H1 (cell line): ENCODE results near the gene PLA2G4F. TPM values are rescaled to one million over a fixed set of nuclear protein-coding genes. Genes with fewer than 3 reads are reported as not detected.

ENCODE experiments used
- CTCF ChIA-PET: fragments of 300-600 bp; sonication (Branson Sonifier 250); formaldehyde crosslinking; loops from one replicate; lab custom pipeline; 2021; ENCODE audit not compliant: partially characterized antibody; lab: Charles Lee
- POLR2A ChIA-PET: fragments of 300-600 bp; sonication (Branson Sonifier 250); formaldehyde crosslinking; loops from one replicate; lab custom pipeline; 2021; ENCODE audit warnings: inconsistent platforms; ENCODE audit not compliant: partially characterized antibody; lab: Charles Lee
- DNase-seq, 2 experiments: peaks; one replicate each; pipeline versions ENCODE4 v3.0.0 to v3.0.0-alpha.2; 2010 to 2022; ENCODE audit warnings: low spot score in 2 of 2, low read depth in 1 of 2, mixed read lengths in 1 of 2
- FAIRE-seq: peaks from 2 replicates; lab custom pipeline; 2011; peaks lifted over from hg19 to GRCh38; lab: Jason Lieb, UNC
- H2AFZ ChIP-seq: 2 replicates; pipeline ENCODE4 v1.8.1; 2012; ENCODE audit warnings: low read length, inconsistent platforms
- H2AK5ac ChIP-seq: 2 replicates; pipeline ENCODE4 v1.6.1; 2013; ENCODE audit warnings: low read depth, low read length
- H2BK120ac ChIP-seq: replicated peaks from 2 replicates; pipeline ENCODE3; 2013; ENCODE audit warnings: low read depth, low read length, inconsistent platforms
- H2BK12ac ChIP-seq: 2 replicates; pipeline ENCODE4 v1.6.1; 2013; ENCODE audit warnings: low read depth, low read length
- H2BK15ac ChIP-seq: 2 replicates; pipeline ENCODE4 v1.6.1; 2013; ENCODE audit warnings: low read length
- H2BK20ac ChIP-seq: 2 replicates; pipeline ENCODE4 v1.6.1; 2013; ENCODE audit warnings: low read length
- H2BK5ac ChIP-seq: 2 replicates; pipeline ENCODE4 v1.6.1; 2013; ENCODE audit warnings: low read depth, low read length
- H3K14ac ChIP-seq: 2 replicates; pipeline ENCODE4 v1.6.1; 2013; ENCODE audit warnings: inconsistent platforms; ENCODE audit not compliant: insufficient read length
- H3K18ac ChIP-seq: 2 replicates; pipeline ENCODE4 v1.6.1; 2013; ENCODE audit warnings: low read length; ENCODE audit errors: extremely low read depth
- H3K23ac ChIP-seq: 2 replicates; pipeline ENCODE4 v1.6.1; 2013; ENCODE audit warnings: inconsistent platforms; ENCODE audit not compliant: insufficient read length
- H3K23me2 ChIP-seq: 2 replicates; pipeline ENCODE4 v1.6.1; 2013; ENCODE audit warnings: low read depth, low read length
- H3K27ac ChIP-seq: 2 replicates; pipeline ENCODE4 v1.6.1; 2011; ENCODE audit warnings: low read depth, low read length, inconsistent platforms
- H3K27me3 ChIP-seq, 4 experiments: replicated peaks in 1 of 4; 1 replicate in 1 of 4; 2 replicates in 3 of 4; pipeline versions ENCODE4 v1.6.1 to v1.8.1; 2011 to 2013; ENCODE audit warnings: low read length in 3 of 4, mild to moderate bottlenecking in 3 of 4, inconsistent platforms in 2 of 4, mixed read lengths in 2 of 4, moderate library complexity in 1 of 4; ENCODE audit not compliant: control insufficient read depth in 3 of 4, insufficient read depth in 3 of 4; ENCODE audit errors: extremely low read depth in 1 of 4
- H3K36me3 ChIP-seq, 4 experiments: 2 replicates each; pipeline versions ENCODE4 v1.6.1 to v1.8.1; 2011 to 2013; ENCODE audit warnings: mild to moderate bottlenecking in 4 of 4, low read length in 3 of 4, moderate library complexity in 2 of 4, control low read depth in 1 of 4, inconsistent platforms in 1 of 4; ENCODE audit not compliant: insufficient read depth in 4 of 4, control insufficient read depth in 2 of 4
- H3K4ac ChIP-seq: replicated peaks from 2 replicates; pipeline ENCODE3; 2013; ENCODE audit warnings: low read length, low read depth, mixed read lengths, inconsistent platforms; ENCODE audit not compliant: insufficient read length
- H3K4me1 ChIP-seq, 4 experiments: replicated peaks in 1 of 4; 1 replicate in 1 of 4; 2 replicates in 3 of 4; pipeline versions ENCODE4 v1.6.1 to v1.8.1; 2011 to 2013; ENCODE audit warnings: low read length in 3 of 4, inconsistent platforms in 2 of 4, mixed read lengths in 1 of 4; ENCODE audit not compliant: insufficient read depth in 4 of 4, control insufficient read depth in 3 of 4
- H3K4me2 ChIP-seq, 2 experiments: 2 replicates each; pipeline versions ENCODE4 v1.6.1 to v1.8.1; 2011 to 2013; ENCODE audit warnings: low read depth in 2 of 2, low read length in 2 of 2, control low read depth in 1 of 2, inconsistent platforms in 1 of 2, mild to moderate bottlenecking in 1 of 2; ENCODE audit not compliant: insufficient read depth in 1 of 2
- H3K4me3 ChIP-seq, 4 experiments: fragments of 200-600, 300-600 bp in 1 of 4; sonication (generic), shearing (Covaris generic), sonication (Bioruptor Twin) in 1 of 4; 2 replicates each; pipeline versions ENCODE4 v1.5.1 to v1.8.1; 2011 to 2016; ENCODE audit warnings: low read length in 4 of 4, low read depth in 3 of 4, control low read depth in 2 of 4, inconsistent platforms in 2 of 4, mild to moderate bottlenecking in 2 of 4, mixed read lengths in 1 of 4, moderate library complexity in 1 of 4; ENCODE audit not compliant: insufficient read depth in 2 of 4; ENCODE audit errors: extremely low read depth in 1 of 4
- H3K56ac ChIP-seq: replicated peaks from 2 replicates; pipeline ENCODE3; 2013; ENCODE audit warnings: low read depth, mild to moderate bottlenecking, mixed read lengths, low read length, inconsistent platforms; ENCODE audit not compliant: insufficient read length
- H3K79me1 ChIP-seq: 2 replicates; pipeline ENCODE4 v1.6.1; 2013; ENCODE audit warnings: low read depth, low read length, control low read depth
- H3K79me2 ChIP-seq, 2 experiments: 2 replicates each; pipeline versions ENCODE4 v1.6.1 to v1.8.1; 2012 to 2013; ENCODE audit warnings: low read length in 2 of 2, mild to moderate bottlenecking in 2 of 2, inconsistent platforms in 1 of 2; ENCODE audit not compliant: insufficient read depth in 2 of 2, control insufficient read depth in 1 of 2
- H3K9ac ChIP-seq, 4 experiments: replicated peaks in 1 of 4; 1 replicate in 1 of 4; 2 replicates in 3 of 4; pipeline versions ENCODE4 v1.6.1 to v1.8.1; 2011 to 2013; ENCODE audit warnings: low read depth in 3 of 4, low read length in 3 of 4, control low read depth in 2 of 4, mild to moderate bottlenecking in 2 of 4, moderate library complexity in 2 of 4, inconsistent platforms in 1 of 4; ENCODE audit errors: extremely low read depth in 1 of 4
- H3K9me3 ChIP-seq, 2 experiments: 2 replicates each; pipeline versions ENCODE4 v1.6.1 to v1.8.1; 2012 to 2013; ENCODE audit warnings: mild to moderate bottlenecking in 2 of 2, moderate library complexity in 2 of 2, control low read depth in 1 of 2, inconsistent platforms in 1 of 2, low read depth in 1 of 2, low read length in 1 of 2, mixed read lengths in 1 of 2; ENCODE audit not compliant: insufficient read depth in 2 of 2
- H4K20me1 ChIP-seq, 2 experiments: replicated peaks in 1 of 2; 2 replicates each; pipeline versions ENCODE3 to v1.8.1; 2011 to 2013; ENCODE audit warnings: inconsistent platforms in 2 of 2, low read length in 2 of 2, mild to moderate bottlenecking in 1 of 2; ENCODE audit not compliant: insufficient read depth in 2 of 2, control insufficient read depth in 1 of 2
- H4K5ac ChIP-seq: 2 replicates; pipeline ENCODE4 v1.6.1; 2013; ENCODE audit warnings: low read length, low read depth, mixed read lengths, inconsistent platforms; ENCODE audit not compliant: insufficient read length
- H4K8ac ChIP-seq: 2 replicates; pipeline ENCODE4 v1.8.0; 2013; ENCODE audit warnings: mild to moderate bottlenecking, moderate library complexity, low read length, inconsistent platforms; ENCODE audit not compliant: insufficient read depth; ENCODE audit errors: extremely low read depth
- H4K91ac ChIP-seq: replicated peaks from 2 replicates; pipeline ENCODE3; 2013; ENCODE audit warnings: low read length, mixed read lengths, inconsistent platforms; ENCODE audit not compliant: insufficient read length
- ASH2L ChIP-seq: fragments of 200-600, 300-600 bp; sonication (generic); IDR thresholded peaks from one replicate; pipeline ENCODE4 v1.7.1; 2017; ENCODE audit warnings: low read length
- BRCA1 ChIP-seq: IDR thresholded peaks from 2 replicates; pipeline ENCODE4 v1.6.1; 2012; ENCODE audit warnings: low read depth, low read length, improper control_type of control experiment
- CBX8 ChIP-seq: fragments of 300-800, 300-1000 bp; sonication (generic); IDR thresholded peaks from 2 replicates; pipeline ENCODE4 v1.7.1; 2016; ENCODE audit warnings: low read depth, low read length, borderline replicate concordance
- HDAC2 ChIP-seq, 2 experiments: fragments of 300-600 bp in 1 of 2; sonication (generic) in 1 of 2; IDR thresholded peaks; 2 replicates each; pipeline ENCODE4 v1.6.1; 2011 to 2012; ENCODE audit warnings: low read depth in 2 of 2, low read length in 2 of 2, mild to moderate bottlenecking in 2 of 2, moderate library complexity in 2 of 2, borderline replicate concordance in 1 of 2, inconsistent platforms in 1 of 2
- JUND ChIP-seq: IDR thresholded peaks from 2 replicates; pipeline ENCODE4 v1.6.1; 2011; ENCODE audit warnings: mild to moderate bottlenecking, improper control_type of control experiment, low read length
- PHF8 ChIP-seq: fragments of 200-600 bp; sonication (generic); conservative IDR thresholded peaks from 2 replicates; pipeline ENCODE4 v1.7.1; 2012; ENCODE audit warnings: low read depth, mild to moderate bottlenecking, inconsistent platforms, low read length, moderate library complexity
- RBBP5 ChIP-seq: IDR thresholded peaks from 2 replicates; pipeline ENCODE4 v1.7.1; 2012; ENCODE audit warnings: low read depth, mild to moderate bottlenecking, inconsistent platforms, low read length, moderate library complexity, borderline replicate concordance
- RNF2 ChIP-seq: fragments of 200-900, 300-1000 bp; sonication (generic); IDR thresholded peaks from 2 replicates; pipeline ENCODE4 v1.7.1; 2016; ENCODE audit warnings: borderline replicate concordance, low read depth, mild to moderate bottlenecking, antibody characterized with exemption, low read length; ENCODE audit not compliant: poor library complexity, severe bottlenecking; ENCODE audit errors: missing control alignments
- TBP ChIP-seq: IDR thresholded peaks from 2 replicates; pipeline ENCODE4 v1.6.1; 2011; ENCODE audit warnings: low read depth, low read length, improper control_type of control experiment
- WGBS, 2 experiments: shearing (Covaris generic) in 1 of 2; methylation state at CpG; one replicate each; pipeline versions ENCODE4 v1.1.6 to v1.1.7; 2013 to 2015; ENCODE audit warnings: low lambda C conversion rate in 2 of 2, mixed read lengths in 2 of 2, inconsistent platforms in 1 of 2, low coverage in 1 of 2, missing lambda C conversion rate in 1 of 2; ENCODE audit not compliant: insufficient replicate concordance in 2 of 2, insufficient coverage in 1 of 2, insufficient read length in 1 of 2; ENCODE audit errors: extremely low coverage in 1 of 2, missing lambda C conversion rate in 1 of 2; 5-methylcytosine and 5-hydroxymethylcytosine counted together
- polyA plus RNA-seq, 7 experiments: library from polyadenylated mRNA; depleted of rRNA in 3 of 7; stranded (reverse) in 5 of 7; unstranded in 2 of 7; fragments of >200 nt in 5 of 7; fragments of 200-250 nt in 2 of 7; gene quantifications; 1 replicate in 5 of 7; 2 replicates in 1 of 7; 4 replicates in 1 of 7; pipeline versions ENCODE4 v1.2.1 to v1.2.3, GENCODE V29; 2011 to 2013; ENCODE audit warnings: missing spikeins in 2 of 7, mixed read lengths in 2 of 7
- total RNA-seq: library from RNA; stranded (reverse); fragmentation: NEBNext Ultra II Directional; extraction: Animal tissue kit (Norgen Biotek cat#: 25700); gene quantifications from 2 replicates; pipeline ENCODE4 v1.2.1, GENCODE V29; 2021

The PLA2G4F gene
- total and polyA plus RNA-seq, 2 of the 8 experiments (the other 6 are each of a cell fraction or from before 2014, with no cell fraction given) = not detected

DNA sequence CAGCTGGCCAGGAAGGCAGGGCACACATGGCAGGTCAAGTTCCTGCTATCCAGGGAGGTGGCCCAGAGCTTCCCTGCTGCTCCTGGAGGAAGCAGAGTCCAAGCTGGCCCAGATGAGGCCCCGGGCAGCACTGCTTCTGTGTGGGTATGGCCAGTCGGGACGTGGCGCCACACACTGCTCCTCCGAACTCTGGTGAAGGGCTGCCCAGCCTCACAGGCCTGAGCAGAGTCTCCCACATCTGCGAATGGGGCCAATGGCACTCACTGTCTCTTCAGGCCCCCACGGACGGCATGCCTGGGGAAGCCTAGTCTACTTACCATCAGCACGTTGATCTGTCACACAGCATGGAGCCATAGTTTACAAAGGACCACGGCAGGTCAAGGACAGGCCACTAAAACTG, 2.5 kb upstream of the PLA2G4F start:
- DNase-seq (no peak), FAIRE-seq (no peak)
- ChIA-PET POLR2A (no interaction called here), CTCF (no interaction called here)
- Histone ChIP-seq H2AFZ (no peak overlapping the region), H3K23ac (no peak overlapping the region), H2BK120ac (no peak overlapping the region), H2AK5ac (no peak overlapping the region), H4K20me1 (peaks cover 3 to 6% of the 10 kb centered on the region in 2 experiments), H4K8ac (no peak overlapping the region), H3K56ac (no peak overlapping the region), H3K14ac (no peak overlapping the region), H3K9ac (no peak overlapping the region), H2BK12ac (no peak overlapping the region), H3K4me3 (no peak overlapping the region), H3K4me2 (no peak overlapping the region), H3K9me3 (no peaks in the 10 kb centered on the region), H3K18ac (no peak overlapping the region), H3K27ac (no peak overlapping the region), H3K4me1 (no peaks in the 10 kb centered on the region; a peak in 1 of 7 replicates), H2BK5ac (no peak overlapping the region), H3K23me2 (no peaks in the 10 kb centered on the region), H4K91ac (no peak overlapping the region), H4K5ac (no peak overlapping the region), H2BK15ac (no peak overlapping the region), H3K36me3 (peaks cover 11 to 36% (median 22%) of the 10 kb centered on the region in 4 experiments), H2BK20ac (no peak overlapping the region), H3K4ac (no peak overlapping the region), H3K27me3 (no peaks in the 10 kb centered on the region), H3K79me2 (no peaks in the 10 kb centered on the region), H3K79me1 (no peaks in the 10 kb centered on the region)
- TF ChIP-seq BRCA1 = no peak
- TF ChIP-seq JUND = no peak
- TF ChIP-seq RBBP5 = no peak
- TF ChIP-seq TBP = no peak
- TF ChIP-seq ASH2L = no peak
- TF ChIP-seq CBX8 = no peak
- no peak for TF ChIP-seq HDAC2 (IDR thresholded peaks at IDR 0.05; ENCODE audit: borderline replicate concordance in 1 of 2, low read depth in 2 of 2, low read length in 2 of 2)
- TF ChIP-seq PHF8 = no peak
- no peak for TF ChIP-seq RNF2
- WGBS, 2 experiments = 91% methylated on average over 10 of the region's 10 CpGs; no CpG with 5 or more reads in 1 of the 2 experiments
